GM23338 (cell line): ENCODE data around the gene MIEN1. TPM values are rescaled to one million over a fixed set of nuclear protein-coding genes. Genes with fewer than 3 reads are reported as not detected.
A peak's percentile ranks its signal among the peaks of the same experiment; 100 is the strongest.

Experiments used
- ATAC-seq: fragments of 200-7000 bp; cut with Tn5 transposase; 3 replicates; pipeline ENCODE4 v1.9.1; 2020
- DNase-seq: peaks from one replicate; pipeline ENCODE4 v3.0.0-alpha.2; 2015; ENCODE audit warnings: low spot score
- H2AFZ ChIP-seq: fragments of 200-600 bp; sonication (generic); 2 replicates; pipeline ENCODE4 v1.8.0; 2016; ENCODE audit warnings: antibody characterized with exemption, mild to moderate bottlenecking, moderate library complexity
- H3F3A ChIP-seq: fragments of 200-600 bp; sonication (generic); replicated peaks from 2 replicates; pipeline ENCODE4 v1.8.0; 2017; ENCODE audit warnings: antibody characterized with exemption, mixed run types, low read depth
- H3K27ac ChIP-seq: fragments of 200-600 bp; sonication (generic); 2 replicates; pipeline ENCODE4 v1.6.1; 2016; ENCODE audit warnings: low read depth
- H3K27me3 ChIP-seq: fragments of 200-600 bp; sonication (generic); 2 replicates; pipeline ENCODE4 v1.8.0; 2016; ENCODE audit warnings: mild to moderate bottlenecking, mixed run types, moderate library complexity; ENCODE audit not compliant: insufficient read depth
- H3K36me3 ChIP-seq: fragments of 200-600 bp; sonication (generic); 2 replicates; pipeline ENCODE4 v1.8.0; 2016; ENCODE audit warnings: mild to moderate bottlenecking; ENCODE audit not compliant: insufficient read depth
- H3K4me1 ChIP-seq: fragments of 200-600 bp; sonication (generic); 2 replicates; pipeline ENCODE4 v1.8.0; 2016; ENCODE audit warnings: mild to moderate bottlenecking, moderate library complexity; ENCODE audit not compliant: insufficient read depth
- H3K4me2 ChIP-seq: fragments of 200-600 bp; sonication (generic); 2 replicates; pipeline ENCODE4 v1.7.1; 2017; ENCODE audit warnings: mixed run types
- H3K4me3 ChIP-seq: fragments of 200-600 bp; sonication (generic); 2 replicates; pipeline ENCODE4 v1.6.1; 2016; ENCODE audit warnings: mixed run types
- H3K79me2 ChIP-seq: fragments of 200-600 bp; sonication (generic); replicated peaks from 2 replicates; pipeline ENCODE4 v1.8.0; 2017; ENCODE audit warnings: mild to moderate bottlenecking; ENCODE audit not compliant: insufficient read depth
- H3K9me2 ChIP-seq: fragments of 200-600 bp; sonication (generic); 2 replicates; pipeline ENCODE4 v1.8.0; 2017; ENCODE audit not compliant: insufficient read depth
- H4K20me1 ChIP-seq: fragments of 200-600 bp; sonication (generic); replicated peaks from 2 replicates; pipeline ENCODE4 v1.8.0; 2017; ENCODE audit warnings: mild to moderate bottlenecking; ENCODE audit not compliant: insufficient read depth
- H3K27ac Mint-ChIP-seq: 2 replicates; pipeline ENCODE4 v1.8.0; 2020; ENCODE audit warnings: inconsistent platforms, mild to moderate bottlenecking, moderate library complexity, mixed read lengths
- H3K27me3 Mint-ChIP-seq: 3 replicates; pipeline ENCODE4 v1.8.0; 2022; ENCODE audit warnings: low read depth, mild to moderate bottlenecking, moderate library complexity, mixed read lengths, inconsistent platforms; ENCODE audit not compliant: insufficient read depth, poor library complexity
- H3K36me3 Mint-ChIP-seq: 3 replicates; pipeline ENCODE4 v1.8.0; 2021; ENCODE audit warnings: low read depth, mild to moderate bottlenecking, inconsistent platforms, moderate library complexity, mixed read lengths
- H3K4me1 Mint-ChIP-seq: 3 replicates; pipeline ENCODE4 v1.8.0; 2020; ENCODE audit warnings: mild to moderate bottlenecking, inconsistent platforms, mixed read lengths
- H3K4me3 Mint-ChIP-seq: 3 replicates; pipeline ENCODE4 v1.8.0; 2021; ENCODE audit warnings: moderate library complexity, mild to moderate bottlenecking, inconsistent platforms, mixed read lengths
- H3K9me3 Mint-ChIP-seq: 3 replicates; pipeline ENCODE4 v1.8.0; 2020; ENCODE audit warnings: moderate library complexity, mild to moderate bottlenecking, inconsistent platforms, mixed read lengths
- CTCF ChIP-seq, 2 experiments: fragments of 200-600 bp in 1 of 2; sonication (generic) in 1 of 2; conservative IDR thresholded peaks; 2 replicates each; pipeline versions ENCODE4 v1.5.1 to v1.6.1; 2016 to 2017; ENCODE audit warnings: antibody characterized with exemption in 2 of 2, low read depth in 2 of 2, mild to moderate bottlenecking in 2 of 2, moderate library complexity in 1 of 2
- EZH2phosphoT487 ChIP-seq: fragments of 200-600 bp; sonication (generic); IDR thresholded peaks from one replicate; pipeline ENCODE4 v1.8.1; 2018; ENCODE audit warnings: antibody characterized with exemption; ENCODE audit not compliant: unreplicated experiment
- JUNB ChIP-seq: IDR thresholded peaks from one replicate; pipeline ENCODE4 v1.6.1; 2016; ENCODE audit warnings: antibody characterized with exemption; ENCODE audit not compliant: unreplicated experiment
- NANOG ChIP-seq: IDR thresholded peaks from 2 replicates; pipeline ENCODE4 v1.6.1; 2016; ENCODE audit warnings: antibody characterized with exemption, borderline replicate concordance
- POLR2AphosphoS5 ChIP-seq: IDR thresholded peaks from 2 replicates; pipeline ENCODE4 v1.6.1; 2016; ENCODE audit warnings: antibody characterized with exemption, low read depth
- STAT1 ChIP-seq: IDR thresholded peaks from one replicate; pipeline ENCODE4 v1.6.1; 2016; ENCODE audit warnings: antibody characterized with exemption; ENCODE audit not compliant: unreplicated experiment
- ZNF114 ChIP-seq: fragments of 250-450 bp; sonication (Bioruptor Pico); IDR thresholded peaks from 2 replicates; pipeline ENCODE4 v1.5.0; 2020; ENCODE audit warnings: mild to moderate bottlenecking, moderate library complexity
- ZNF331 ChIP-seq: fragments of 250-450 bp; sonication (Bioruptor Pico); IDR thresholded peaks from 2 replicates; pipeline ENCODE4 v1.5.0; 2020; ENCODE audit warnings: low read depth, mild to moderate bottlenecking, moderate library complexity
- polyA plus RNA-seq: library from polyadenylated mRNA; unstranded; fragments of >200 nt; fragmentation: Nextera tagmentation; extraction: Ambion mirVana; gene quantifications from 2 replicates; pipeline ENCODE4 v1.2.1, GENCODE V29; 2016
- total RNA-seq: library from RNA; depleted of rRNA; stranded (reverse); fragments of >200 nt; shearing (Covaris generic); gene quantifications from 2 replicates; pipeline ENCODE4 v1.2.3, GENCODE V29; 2014
- TF ChIP-seq, protein P1 (sequence below): IDR thresholded peaks from one replicate; pipeline ENCODE4 v1.6.1; 2018; ENCODE audit warnings: antibody characterized with exemption; ENCODE audit not compliant: unreplicated experiment
- TF ChIP-seq, protein P2 (sequence below): IDR thresholded peaks from 2 replicates; pipeline ENCODE4 v1.6.1; 2016; ENCODE audit warnings: antibody characterized with exemption

The MIEN1 gene
- total and polyA plus RNA-seq, 2 experiments from 2014 or later: 37.1 to 91.8 TPM

- Histone ChIP-seq H3K79me2 (no peaks in the 10 kb centered on the region), H3F3A (peaks cover 12% of the 10 kb centered on the region), H2AFZ (no peak overlapping the region), H3K4me3 (no peak overlapping the region), H3K36me3 (peaks cover 31% of the 10 kb centered on the region), H3K9me2 (no peaks in the 10 kb centered on the region), H3K27me3 (no peaks in the 10 kb centered on the region), H3K4me1 (no peaks in the 10 kb centered on the region), H3K27ac (0 out of 2 replicates have a peak overlapping the region, but pooled peaks have one; percentile 63), H3K4me2 (no peak overlapping the region), H4K20me1 (peaks cover 12% of the 10 kb centered on the region)
- no peak overlapping the region; the same call in 2 of the 3 replicates for H3K4me3 Mint-ChIP-seq
- ATAC-seq (peak; percentile 21; the same call in 1 of the 3 replicates), DNase-seq (no peak)
- TF ChIP-seq STAT1 (no peak), CTCF (conservative IDR thresholded peaks at IDR 0.05; ENCODE audit: low read depth in 2 of 2) (no peak), JUNB (no peak), EZH2phosphoT487 (no peak), ZNF331 (CRISPR knock-in tag) (no peak), ZNF114 (CRISPR knock-in tag) (no peak), NANOG (no peak), POLR2AphosphoS5 (no peak)
- TF ChIP-seq, protein P1, sequence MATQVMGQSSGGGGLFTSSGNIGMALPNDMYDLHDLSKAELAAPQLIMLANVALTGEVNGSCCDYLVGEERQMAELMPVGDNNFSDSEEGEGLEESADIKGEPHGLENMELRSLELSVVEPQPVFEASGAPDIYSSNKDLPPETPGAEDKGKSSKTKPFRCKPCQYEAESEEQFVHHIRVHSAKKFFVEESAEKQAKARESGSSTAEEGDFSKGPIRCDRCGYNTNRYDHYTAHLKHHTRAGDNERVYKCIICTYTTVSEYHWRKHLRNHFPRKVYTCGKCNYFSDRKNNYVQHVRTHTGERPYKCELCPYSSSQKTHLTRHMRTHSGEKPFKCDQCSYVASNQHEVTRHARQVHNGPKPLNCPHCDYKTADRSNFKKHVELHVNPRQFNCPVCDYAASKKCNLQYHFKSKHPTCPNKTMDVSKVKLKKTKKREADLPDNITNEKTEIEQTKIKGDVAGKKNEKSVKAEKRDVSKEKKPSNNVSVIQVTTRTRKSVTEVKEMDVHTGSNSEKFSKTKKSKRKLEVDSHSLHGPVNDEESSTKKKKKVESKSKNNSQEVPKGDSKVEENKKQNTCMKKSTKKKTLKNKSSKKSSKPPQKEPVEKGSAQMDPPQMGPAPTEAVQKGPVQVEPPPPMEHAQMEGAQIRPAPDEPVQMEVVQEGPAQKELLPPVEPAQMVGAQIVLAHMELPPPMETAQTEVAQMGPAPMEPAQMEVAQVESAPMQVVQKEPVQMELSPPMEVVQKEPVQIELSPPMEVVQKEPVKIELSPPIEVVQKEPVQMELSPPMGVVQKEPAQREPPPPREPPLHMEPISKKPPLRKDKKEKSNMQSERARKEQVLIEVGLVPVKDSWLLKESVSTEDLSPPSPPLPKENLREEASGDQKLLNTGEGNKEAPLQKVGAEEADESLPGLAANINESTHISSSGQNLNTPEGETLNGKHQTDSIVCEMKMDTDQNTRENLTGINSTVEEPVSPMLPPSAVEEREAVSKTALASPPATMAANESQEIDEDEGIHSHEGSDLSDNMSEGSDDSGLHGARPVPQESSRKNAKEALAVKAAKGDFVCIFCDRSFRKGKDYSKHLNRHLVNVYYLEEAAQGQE: no peak
- TF ChIP-seq, protein P2, sequence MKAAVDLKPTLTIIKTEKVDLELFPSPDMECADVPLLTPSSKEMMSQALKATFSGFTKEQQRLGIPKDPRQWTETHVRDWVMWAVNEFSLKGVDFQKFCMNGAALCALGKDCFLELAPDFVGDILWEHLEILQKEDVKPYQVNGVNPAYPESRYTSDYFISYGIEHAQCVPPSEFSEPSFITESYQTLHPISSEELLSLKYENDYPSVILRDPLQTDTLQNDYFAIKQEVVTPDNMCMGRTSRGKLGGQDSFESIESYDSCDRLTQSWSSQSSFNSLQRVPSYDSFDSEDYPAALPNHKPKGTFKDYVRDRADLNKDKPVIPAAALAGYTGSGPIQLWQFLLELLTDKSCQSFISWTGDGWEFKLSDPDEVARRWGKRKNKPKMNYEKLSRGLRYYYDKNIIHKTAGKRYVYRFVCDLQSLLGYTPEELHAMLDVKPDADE: no peak
- peaks cover 88% of the 10 kb centered on the region for H3K36me3 Mint-ChIP-seq
- H3K4me1 Mint-ChIP-seq: no peaks in the 10 kb centered on the region
- peaks cover 17% of the 10 kb centered on the region for H3K27me3 Mint-ChIP-seq
- no peak overlapping the region for H3K27ac Mint-ChIP-seq
- no peaks in the 10 kb centered on the region for H3K9me3 Mint-ChIP-seq
These were observed 13.3 kb downstream of the MIEN1 start for GRCh38 chr17:39716879-39717536.
